Spleen (tissue), 7 donors: ENCODE data around the gene PAX5.

ENCODE experiments used
- POLR2A ChIP-seq, 3 donors: fragments of 450-650 bp; IDR thresholded peaks; one replicate each; pipeline ENCODE4 v1.5.1; 2017; ENCODE audit warnings: antibody characterized with exemption in 3 of 3, mild to moderate bottlenecking in 1 of 3
- POLR2AphosphoS5 ChIP-seq, 3 donors: sonication (generic); formaldehyde crosslinking; IDR thresholded peaks; one replicate each; pipeline ENCODE4 v1.5.1; 2017; ENCODE audit warnings: antibody characterized with exemption in 3 of 3
- TF ChIP-seq, protein P1 (sequence below), 11 experiments: fragments of 200-600 bp in 7 of 11; fragments of 450-650 bp in 4 of 11; sonication (generic) in 4 of 11; IDR thresholded peaks in 8 of 11; conservative IDR thresholded peaks in 3 of 11; 1 replicate in 7 of 11; 2 replicates in 4 of 11; pipeline versions ENCODE4 v1.4.0 to v1.8.0; 2016 to 2021; ENCODE audit warnings: antibody characterized with exemption in 11 of 11, inconsistent platforms in 4 of 11, mild to moderate bottlenecking in 1 of 11
- donor health status: DM: no; HTN: no; CAD: no; lungs with moderate emphysema.
- donor health status: DM: no; HTN: no; CAD: no.
- donor health status: DM: no; HTN: no; CAD: no.

DNA sequence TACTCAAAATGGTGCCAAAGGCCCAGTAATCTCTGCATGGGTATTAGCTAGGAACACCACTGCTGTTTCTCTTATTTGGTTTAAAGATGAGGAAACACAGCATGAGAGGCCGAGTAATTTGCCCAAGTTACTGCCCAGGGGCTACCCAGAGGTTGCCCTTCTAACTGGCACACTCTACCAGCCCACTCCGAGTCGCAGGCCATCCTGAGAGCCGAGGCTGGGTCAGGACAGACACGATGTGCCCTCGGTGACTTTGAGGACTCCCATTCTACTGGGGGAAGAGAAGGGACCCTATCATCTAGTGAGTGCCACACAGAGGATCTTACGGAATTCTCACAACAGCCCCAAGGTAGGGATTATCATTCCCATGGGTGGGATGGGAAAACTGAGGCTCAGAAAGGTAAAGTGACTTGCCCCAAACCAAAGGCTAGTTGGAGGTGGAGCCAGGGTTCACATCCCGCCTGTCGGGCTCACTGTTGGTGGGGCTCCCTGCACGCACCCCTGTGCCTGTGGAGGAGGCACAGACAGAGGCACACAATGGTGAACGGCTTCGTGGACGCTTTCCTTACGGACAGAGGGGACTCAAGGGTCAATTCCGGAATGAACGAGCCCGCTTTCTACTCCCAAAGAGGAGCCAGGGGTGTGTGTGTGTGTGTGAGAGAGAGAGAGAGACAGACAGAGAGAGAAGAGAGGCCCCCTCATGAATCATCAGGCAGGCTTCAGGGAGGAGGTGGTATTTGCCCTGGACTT, 236.4 kb downstream of the PAX5 start:
- TF ChIP-seq, protein P1, sequence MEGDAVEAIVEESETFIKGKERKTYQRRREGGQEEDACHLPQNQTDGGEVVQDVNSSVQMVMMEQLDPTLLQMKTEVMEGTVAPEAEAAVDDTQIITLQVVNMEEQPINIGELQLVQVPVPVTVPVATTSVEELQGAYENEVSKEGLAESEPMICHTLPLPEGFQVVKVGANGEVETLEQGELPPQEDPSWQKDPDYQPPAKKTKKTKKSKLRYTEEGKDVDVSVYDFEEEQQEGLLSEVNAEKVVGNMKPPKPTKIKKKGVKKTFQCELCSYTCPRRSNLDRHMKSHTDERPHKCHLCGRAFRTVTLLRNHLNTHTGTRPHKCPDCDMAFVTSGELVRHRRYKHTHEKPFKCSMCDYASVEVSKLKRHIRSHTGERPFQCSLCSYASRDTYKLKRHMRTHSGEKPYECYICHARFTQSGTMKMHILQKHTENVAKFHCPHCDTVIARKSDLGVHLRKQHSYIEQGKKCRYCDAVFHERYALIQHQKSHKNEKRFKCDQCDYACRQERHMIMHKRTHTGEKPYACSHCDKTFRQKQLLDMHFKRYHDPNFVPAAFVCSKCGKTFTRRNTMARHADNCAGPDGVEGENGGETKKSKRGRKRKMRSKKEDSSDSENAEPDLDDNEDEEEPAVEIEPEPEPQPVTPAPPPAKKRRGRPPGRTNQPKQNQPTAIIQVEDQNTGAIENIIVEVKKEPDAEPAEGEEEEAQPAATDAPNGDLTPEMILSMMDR (IDR thresholded peaks at IDR 0.05 in 8 of 11, conservative IDR thresholded peaks at IDR 0.05 in 3 of 11), result no peak
- TF ChIP-seq POLR2A (IDR thresholded peaks at IDR 0.05) (no peak), POLR2AphosphoS5 (IDR thresholded peaks at IDR 0.05) (no peak)
